Measurements from ENCODE around the gene EPHB2. TPM values are rescaled to one million over a fixed set of nuclear protein-coding genes. Genes with fewer than 3 reads are reported as not detected.

EPHB2 gene
- 118 TPM for total RNA-seq

DNA sequence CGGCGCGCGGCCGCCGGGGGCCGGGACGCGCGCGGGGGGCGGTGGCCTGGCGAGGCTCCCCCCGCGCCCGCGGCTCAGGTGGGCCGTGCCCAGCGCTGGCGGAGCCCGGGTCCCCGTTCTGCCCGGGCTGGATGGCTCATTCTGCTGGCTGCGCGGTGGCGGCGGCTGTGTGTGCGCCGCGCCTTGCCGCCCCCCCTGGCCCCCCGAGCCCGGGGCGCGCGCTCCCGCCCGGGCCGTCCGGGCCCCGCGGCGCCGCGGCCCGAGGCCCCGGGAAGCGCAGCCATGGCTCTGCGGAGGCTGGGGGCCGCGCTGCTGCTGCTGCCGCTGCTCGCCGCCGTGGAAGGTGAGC lies at the start of gene EPHB2:
TSS of gene EPHB2 (plus strand) at position 139 of the 349 bp plus-strand sequence. CDS start at position 283, 144 bp downstream.

Other genes starting within 250 kb of the EPHB2 start
- gene EPHA8, start 147.3 kb upstream of the EPHB2 start, total RNA-seq: 33.2 TPM
- gene C1QA, start 74.2 kb upstream of the EPHB2 start, total RNA-seq: 24.1 TPM
- 18.2 TPM for gene C1QC, start 67.2 kb upstream of the EPHB2 start, total RNA-seq
- 25.4 TPM for gene C1QB, start 57.6 kb upstream of the EPHB2 start, total RNA-seq